Peyer's patch (tissue), 4 donors: ENCODE measurements around the gene LEMD2.

ENCODE experiments used
- POLR2A ChIP-seq, 2 donors: fragments of 450-650 bp; IDR thresholded peaks; one replicate each; pipeline ENCODE4 v1.5.1; 2017; ENCODE audit warnings: antibody characterized with exemption in 2 of 2, mild to moderate bottlenecking in 2 of 2, moderate library complexity in 2 of 2
- TF ChIP-seq, protein P1 (sequence below), 6 experiments: fragments of 450-650 bp in 4 of 6; fragments of 200-600 bp in 2 of 6; sonication (generic) in 1 of 6; IDR thresholded peaks; one replicate each; pipeline ENCODE4 v1.5.1; 2017 to 2019; ENCODE audit warnings: antibody characterized with exemption in 6 of 6, mild to moderate bottlenecking in 3 of 6, moderate library complexity in 1 of 6

DNA sequence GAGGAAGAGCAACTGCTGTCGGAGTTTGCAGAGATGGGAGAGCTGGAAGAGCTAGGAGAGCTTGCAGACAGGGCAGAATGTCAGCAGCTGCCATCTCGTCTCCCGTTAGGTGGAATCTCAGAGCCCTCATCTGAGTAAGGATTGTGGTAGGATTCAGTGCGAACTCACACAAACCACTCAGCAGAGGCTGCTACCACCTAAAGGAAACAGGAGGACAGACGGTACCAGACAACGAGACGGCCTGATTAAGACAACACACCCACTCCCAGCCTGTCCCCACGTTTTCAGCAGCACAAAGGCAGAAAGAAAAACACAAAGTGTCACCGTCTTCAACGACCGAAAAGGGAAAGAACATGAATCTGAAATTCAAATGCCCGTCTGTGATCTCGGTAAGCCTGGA, 4.1 kb downstream of the LEMD2 start:
- TF ChIP-seq, protein P1, sequence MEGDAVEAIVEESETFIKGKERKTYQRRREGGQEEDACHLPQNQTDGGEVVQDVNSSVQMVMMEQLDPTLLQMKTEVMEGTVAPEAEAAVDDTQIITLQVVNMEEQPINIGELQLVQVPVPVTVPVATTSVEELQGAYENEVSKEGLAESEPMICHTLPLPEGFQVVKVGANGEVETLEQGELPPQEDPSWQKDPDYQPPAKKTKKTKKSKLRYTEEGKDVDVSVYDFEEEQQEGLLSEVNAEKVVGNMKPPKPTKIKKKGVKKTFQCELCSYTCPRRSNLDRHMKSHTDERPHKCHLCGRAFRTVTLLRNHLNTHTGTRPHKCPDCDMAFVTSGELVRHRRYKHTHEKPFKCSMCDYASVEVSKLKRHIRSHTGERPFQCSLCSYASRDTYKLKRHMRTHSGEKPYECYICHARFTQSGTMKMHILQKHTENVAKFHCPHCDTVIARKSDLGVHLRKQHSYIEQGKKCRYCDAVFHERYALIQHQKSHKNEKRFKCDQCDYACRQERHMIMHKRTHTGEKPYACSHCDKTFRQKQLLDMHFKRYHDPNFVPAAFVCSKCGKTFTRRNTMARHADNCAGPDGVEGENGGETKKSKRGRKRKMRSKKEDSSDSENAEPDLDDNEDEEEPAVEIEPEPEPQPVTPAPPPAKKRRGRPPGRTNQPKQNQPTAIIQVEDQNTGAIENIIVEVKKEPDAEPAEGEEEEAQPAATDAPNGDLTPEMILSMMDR (IDR thresholded peaks at IDR 0.05): no peak
- no peak for TF ChIP-seq POLR2A (IDR thresholded peaks at IDR 0.05)
